Measurements from ENCODE around the gene SUCLG2. TPM values are rescaled to one million over a fixed set of nuclear protein-coding genes. Genes with fewer than 3 reads are reported as not detected.
A peak's percentile ranks its signal among the peaks of the same experiment; 100 is the strongest.

SUCLG2 gene
- total RNA-seq, 1 experiment from 2014 or later: 22.3 TPM

DNA sequence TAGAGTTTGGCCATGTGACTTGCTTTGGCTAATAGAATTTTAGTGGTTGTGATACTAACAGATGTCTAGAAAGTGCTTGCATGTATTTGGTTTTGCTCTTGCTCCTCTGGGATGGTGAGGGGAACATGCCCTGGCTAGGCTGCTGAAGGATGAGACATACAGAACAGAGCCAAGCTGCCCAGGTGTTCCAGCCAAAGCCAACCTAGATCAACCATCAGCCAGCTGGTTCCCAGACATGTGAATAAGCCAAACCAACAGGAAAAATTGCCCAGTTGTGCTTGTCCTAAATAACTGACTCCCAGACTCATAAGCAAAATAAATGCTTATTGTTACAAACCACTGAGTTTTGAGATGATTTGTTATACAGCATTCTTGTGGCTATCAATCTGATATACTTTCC is 292.6 kb downstream of the SUCLG2 start:
- Histone ChIP-seq H4K20me1 (ENCODE audit: low read length) (no peaks in the 10 kb centered on the region), H3K79me2 (ENCODE audit: low read length) (no peaks in the 10 kb centered on the region), H3K4me1 (ENCODE audit: insufficient read depth, low read length) (peaks cover 7% of the 10 kb centered on the region; the same call in 1 of the 2 replicates), H3K9me2 (replicated peaks; ENCODE audit: low read length) (no peaks in the 10 kb centered on the region), H2AFZ (ENCODE audit: low read length) (no peak overlapping the region), H3K27ac (ENCODE audit: low read length) (no peak overlapping the region), H3K9me3 (ENCODE audit: low read length) (no peaks in the 10 kb centered on the region), H3K9ac (ENCODE audit: low read length) (no peak overlapping the region), H3F3A (ENCODE audit: low read length, unreplicated experiment) (no peaks in the 10 kb centered on the region), H3K36me3 (ENCODE audit: low read depth, low read length) (no peaks in the 10 kb centered on the region), H3K27me3 (ENCODE audit: low read length) (no peaks in the 10 kb centered on the region), H3K4me2 (ENCODE audit: low read length) (no peak overlapping the region), H3K4me3 (ENCODE audit: low read length) (no peak overlapping the region)
- ChIA-PET CTCF (no interaction called here), POLR2A (ENCODE audit: unreplicated experiment) (no interaction called here)
- intact Hi-C loops (cut with micrococcal nuclease): no loop called here
- TF ChIP-seq EZH2phosphoT487 (IDR thresholded peaks at IDR 0.05; ENCODE audit: borderline replicate concordance, low read length) (no peak), EZH2 (IDR thresholded peaks at IDR 0.05; ENCODE audit: low read length, unreplicated experiment) (no peak)
- TF ChIP-seq, protein P1, sequence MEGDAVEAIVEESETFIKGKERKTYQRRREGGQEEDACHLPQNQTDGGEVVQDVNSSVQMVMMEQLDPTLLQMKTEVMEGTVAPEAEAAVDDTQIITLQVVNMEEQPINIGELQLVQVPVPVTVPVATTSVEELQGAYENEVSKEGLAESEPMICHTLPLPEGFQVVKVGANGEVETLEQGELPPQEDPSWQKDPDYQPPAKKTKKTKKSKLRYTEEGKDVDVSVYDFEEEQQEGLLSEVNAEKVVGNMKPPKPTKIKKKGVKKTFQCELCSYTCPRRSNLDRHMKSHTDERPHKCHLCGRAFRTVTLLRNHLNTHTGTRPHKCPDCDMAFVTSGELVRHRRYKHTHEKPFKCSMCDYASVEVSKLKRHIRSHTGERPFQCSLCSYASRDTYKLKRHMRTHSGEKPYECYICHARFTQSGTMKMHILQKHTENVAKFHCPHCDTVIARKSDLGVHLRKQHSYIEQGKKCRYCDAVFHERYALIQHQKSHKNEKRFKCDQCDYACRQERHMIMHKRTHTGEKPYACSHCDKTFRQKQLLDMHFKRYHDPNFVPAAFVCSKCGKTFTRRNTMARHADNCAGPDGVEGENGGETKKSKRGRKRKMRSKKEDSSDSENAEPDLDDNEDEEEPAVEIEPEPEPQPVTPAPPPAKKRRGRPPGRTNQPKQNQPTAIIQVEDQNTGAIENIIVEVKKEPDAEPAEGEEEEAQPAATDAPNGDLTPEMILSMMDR (conservative IDR thresholded peaks at IDR 0.05; ENCODE audit: low read depth, low read length): no peak
- ATAC-seq (no peak), DNase-seq (no peak)
- no TSS peak for BruUV-seq (replicated peaks)

GRCh38 chr3:67361323-67361722 is 293.1 kb downstream of the SUCLG2 start:
- Histone ChIP-seq H3K9ac (ENCODE audit: low read length) (no peak overlapping the region), H3K4me2 (ENCODE audit: low read length) (no peak overlapping the region), H3K36me3 (ENCODE audit: low read depth, low read length) (no peaks in the 10 kb centered on the region), H3K27ac (ENCODE audit: low read length) (no peak overlapping the region), H4K20me1 (ENCODE audit: low read length) (no peaks in the 10 kb centered on the region), H3K4me1 (ENCODE audit: insufficient read depth, low read length) (peaks cover 7% of the 10 kb centered on the region; the same call in 1 of the 2 replicates), H3K4me3 (ENCODE audit: low read length) (no peak overlapping the region), H3K9me2 (replicated peaks; ENCODE audit: low read length) (no peaks in the 10 kb centered on the region), H3K9me3 (ENCODE audit: low read length) (no peaks in the 10 kb centered on the region), H2AFZ (ENCODE audit: low read length) (no peak overlapping the region), H3K79me2 (ENCODE audit: low read length) (no peaks in the 10 kb centered on the region), H3K27me3 (ENCODE audit: low read length) (no peaks in the 10 kb centered on the region), H3F3A (ENCODE audit: low read length, unreplicated experiment) (no peaks in the 10 kb centered on the region)
- TF ChIP-seq, protein P1 (conservative IDR thresholded peaks at IDR 0.05; ENCODE audit: low read depth, low read length): no peak
- TF ChIP-seq EZH2phosphoT487 (IDR thresholded peaks at IDR 0.05; ENCODE audit: borderline replicate concordance, low read length) (no peak), EZH2 (IDR thresholded peaks at IDR 0.05; ENCODE audit: low read length, unreplicated experiment) (no peak)
- no peak for DNase-seq
- ChIA-PET CTCF (no interaction called here), POLR2A (ENCODE audit: unreplicated experiment) (no interaction called here)
- BruUV-seq (replicated peaks): no TSS peak
- intact Hi-C loops (cut with micrococcal nuclease): no loop called here
- ATAC-seq: no peak

DNA sequence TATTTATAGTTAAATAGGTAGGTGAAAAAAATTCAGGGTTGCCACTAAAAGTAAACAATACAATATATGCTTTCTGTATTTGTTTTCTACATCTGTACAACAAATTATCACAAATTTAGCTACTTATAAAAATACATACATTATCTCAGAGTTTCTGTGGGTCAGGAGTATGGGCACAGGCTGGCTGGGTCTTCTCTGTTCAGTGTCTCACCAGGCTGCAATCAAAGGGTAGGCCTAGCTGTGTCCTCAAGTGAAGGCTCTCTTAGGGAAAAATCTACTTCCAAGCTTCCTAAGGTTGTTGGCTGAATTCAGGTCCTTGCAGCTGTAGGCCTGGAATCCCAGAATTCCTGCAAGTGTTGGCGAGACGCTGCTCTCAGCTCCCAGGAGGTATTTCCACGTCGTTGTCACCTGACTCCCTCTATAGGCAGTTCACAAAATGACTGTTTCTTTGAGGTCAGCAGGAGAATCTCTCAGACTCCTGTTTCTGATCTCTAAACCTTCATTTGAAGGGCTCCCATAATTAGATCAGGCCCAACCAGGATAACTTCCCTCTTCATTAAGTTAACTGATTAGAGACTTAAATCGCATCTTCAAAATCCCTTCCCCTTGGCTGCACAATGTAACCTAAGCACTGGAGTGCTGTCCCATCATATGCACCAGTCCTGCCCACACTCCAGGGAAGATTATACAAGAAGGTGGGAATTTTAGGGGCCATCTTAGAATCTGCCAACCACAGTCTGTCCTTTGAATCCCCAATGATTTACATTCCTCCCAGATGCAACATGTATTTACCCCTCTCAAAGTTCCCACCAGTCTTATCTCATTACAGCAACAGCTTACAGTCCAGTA is 296.6 kb downstream of the SUCLG2 start:
- Histone ChIP-seq H3K9me2 (replicated peaks; ENCODE audit: low read length) (no peaks in the 10 kb centered on the region), H3K36me3 (ENCODE audit: low read depth, low read length) (no peaks in the 10 kb centered on the region), H3K9me3 (ENCODE audit: low read length) (no peaks in the 10 kb centered on the region), H3K9ac (ENCODE audit: low read length) (no peak overlapping the region), H3F3A (ENCODE audit: low read length, unreplicated experiment) (no peaks in the 10 kb centered on the region), H3K79me2 (ENCODE audit: low read length) (no peaks in the 10 kb centered on the region), H4K20me1 (ENCODE audit: low read length) (no peaks in the 10 kb centered on the region), H3K4me1 (ENCODE audit: insufficient read depth, low read length) (peaks cover 7% of the 10 kb centered on the region; the same call in 1 of the 2 replicates), H2AFZ (ENCODE audit: low read length) (no peak overlapping the region), H3K4me2 (ENCODE audit: low read length) (no peak overlapping the region), H3K4me3 (ENCODE audit: low read length) (no peak overlapping the region), H3K27ac (ENCODE audit: low read length) (no peak overlapping the region), H3K27me3 (ENCODE audit: low read length) (no peaks in the 10 kb centered on the region)
- ATAC-seq (peak; percentile 84), DNase-seq (peak; percentile 48)
- TF ChIP-seq, protein P1 (conservative IDR thresholded peaks at IDR 0.05; ENCODE audit: low read depth, low read length): peak; percentile 49
- no peak for TF ChIP-seq EZH2 (IDR thresholded peaks at IDR 0.05; ENCODE audit: low read length, unreplicated experiment)
- BruUV-seq (replicated peaks): no TSS peak
- POLR2A ChIA-PET (ENCODE audit: unreplicated experiment): no interaction called here
- intact Hi-C loops (cut with micrococcal nuclease): loop anchor here (5.0 kb wide), 1 partner anchor 246 kb away; no protein-coding TSS in a partner anchor
- CTCF ChIA-PET: interaction anchor here (0.9 kb wide), 1 partner anchor 244 kb away, joined by 9 read pairs; no protein-coding TSS in a partner anchor
